ENCODE measurements around the gene FAR2.
A peak's percentile ranks its signal among the peaks of the same experiment; 100 is the strongest.

- TF ChIP-seq CTCF (optimal IDR thresholded peaks at IDR 0.05 in 1 of 3, IDR thresholded peaks at IDR 0.05 in 1 of 3, conservative IDR thresholded peaks at IDR 0.05 in 1 of 3; ENCODE audit: extremely low read depth in 1 of 3, insufficient read depth in 2 of 3, low read length in 3 of 3), result peak; percentile 52 to 92 (median 69)
- TF ChIP-seq EZH2 (IDR thresholded peaks at IDR 0.05; ENCODE audit: low read length), result no peak
Measured at GRCh38 chr12:29317556-29318363, 168.7 kb downstream of the FAR2 start.

All from keratinocyte (primary cell).